Chondrocyte (in vitro differentiated cells): Measurements from ENCODE around the gene SREBF1. TPM values are rescaled to one million over a fixed set of nuclear protein-coding genes. Genes with fewer than 3 reads are reported as not detected.

Source experiments
- DNase-seq: peaks from one replicate; pipeline ENCODE4 v3.0.0; 2021; ENCODE audit warnings: mixed read lengths, low spot score
- H3K27ac Mint-ChIP-seq: one replicate; pipeline ENCODE4 v1.8.0; 2021; ENCODE audit warnings: mild to moderate bottlenecking, moderate library complexity, mixed read lengths; ENCODE audit not compliant: unreplicated experiment
- H3K27me3 Mint-ChIP-seq: 2 replicates; pipeline ENCODE4 v1.8.0; 2021; ENCODE audit warnings: low read depth, mixed read lengths
- H3K36me3 Mint-ChIP-seq: 2 replicates; pipeline ENCODE4 v1.8.0; 2021; ENCODE audit warnings: low read depth, mixed read lengths
- H3K4me1 Mint-ChIP-seq: 2 replicates; pipeline ENCODE4 v1.8.0; 2021; ENCODE audit warnings: low read depth, mild to moderate bottlenecking, mixed read lengths
- H3K4me3 Mint-ChIP-seq: one replicate; pipeline ENCODE4 v1.8.0; 2021; ENCODE audit warnings: mild to moderate bottlenecking, moderate library complexity, mixed read lengths; ENCODE audit not compliant: unreplicated experiment
- H3K9me3 Mint-ChIP-seq: 2 replicates; pipeline ENCODE4 v1.8.0; 2021; ENCODE audit warnings: low read depth, mixed read lengths
- total RNA-seq: library from RNA; stranded (reverse); gene quantifications from 3 replicates; pipeline ENCODE4 v1.2.1, GENCODE V29; 2021
- TF ChIP-seq, protein P1 (sequence below): fragments of 200-600 bp; sonication (generic); IDR thresholded peaks from 2 replicates; pipeline ENCODE4 v1.5.0; 2021; ENCODE audit warnings: antibody characterized with exemption, mild to moderate bottlenecking, moderate library complexity

Gene SREBF1
- total RNA-seq, 1 donor from 2014 or later: 22.8 TPM

DNA sequence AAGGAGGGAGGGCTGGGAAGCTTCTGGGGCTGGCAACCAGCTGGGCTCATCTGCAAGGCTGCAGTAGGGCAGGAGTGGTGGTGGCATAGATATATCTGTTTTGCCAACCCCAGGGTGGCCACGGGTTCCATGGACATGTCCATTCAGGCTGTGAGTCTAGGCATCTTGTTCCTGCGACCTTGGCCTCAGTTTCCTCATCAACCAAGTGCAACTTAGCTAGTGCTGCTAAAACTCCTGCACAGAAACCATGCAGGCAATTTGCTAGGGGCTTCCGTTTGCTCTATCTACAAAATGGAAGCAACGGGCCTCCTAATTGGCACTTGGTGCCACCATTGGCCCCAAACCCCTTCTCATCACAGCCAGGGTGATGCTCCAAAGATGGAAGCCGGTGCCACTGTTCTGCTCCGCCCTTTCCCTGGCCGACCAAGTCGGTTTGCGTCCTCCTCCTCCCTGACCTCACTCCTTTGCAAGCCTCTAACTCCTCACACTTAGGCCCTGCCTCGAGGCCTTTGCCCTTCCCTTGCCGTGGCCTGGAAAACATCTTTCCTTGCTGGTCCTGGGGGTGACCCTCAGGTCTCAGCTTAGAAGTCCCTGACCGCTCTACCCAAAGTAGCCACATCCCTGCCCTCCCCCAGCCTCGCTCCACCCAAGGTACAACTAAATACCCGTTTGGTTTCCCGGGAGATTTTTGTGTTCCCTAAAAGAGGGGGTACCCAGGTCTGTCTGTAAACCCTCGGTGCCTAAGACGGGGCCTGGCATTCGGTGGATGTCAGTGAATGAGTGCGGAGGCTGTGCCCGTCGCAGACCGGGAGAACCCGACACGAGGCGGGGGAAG lies 1.2 kb downstream of the SREBF1 start:
- DNase-seq: no peak
- Mint-ChIP-seq H3K4me1 (peaks cover 46% of the 10 kb centered on the region), H3K27ac (peak overlapping the region; percentile 87), H3K4me3 (peak overlapping the region; percentile 82), H3K36me3 (no peaks in the 10 kb centered on the region), H3K27me3 (no peaks in the 10 kb centered on the region), H3K9me3 (no peaks in the 10 kb centered on the region)
- TF ChIP-seq, protein P1, sequence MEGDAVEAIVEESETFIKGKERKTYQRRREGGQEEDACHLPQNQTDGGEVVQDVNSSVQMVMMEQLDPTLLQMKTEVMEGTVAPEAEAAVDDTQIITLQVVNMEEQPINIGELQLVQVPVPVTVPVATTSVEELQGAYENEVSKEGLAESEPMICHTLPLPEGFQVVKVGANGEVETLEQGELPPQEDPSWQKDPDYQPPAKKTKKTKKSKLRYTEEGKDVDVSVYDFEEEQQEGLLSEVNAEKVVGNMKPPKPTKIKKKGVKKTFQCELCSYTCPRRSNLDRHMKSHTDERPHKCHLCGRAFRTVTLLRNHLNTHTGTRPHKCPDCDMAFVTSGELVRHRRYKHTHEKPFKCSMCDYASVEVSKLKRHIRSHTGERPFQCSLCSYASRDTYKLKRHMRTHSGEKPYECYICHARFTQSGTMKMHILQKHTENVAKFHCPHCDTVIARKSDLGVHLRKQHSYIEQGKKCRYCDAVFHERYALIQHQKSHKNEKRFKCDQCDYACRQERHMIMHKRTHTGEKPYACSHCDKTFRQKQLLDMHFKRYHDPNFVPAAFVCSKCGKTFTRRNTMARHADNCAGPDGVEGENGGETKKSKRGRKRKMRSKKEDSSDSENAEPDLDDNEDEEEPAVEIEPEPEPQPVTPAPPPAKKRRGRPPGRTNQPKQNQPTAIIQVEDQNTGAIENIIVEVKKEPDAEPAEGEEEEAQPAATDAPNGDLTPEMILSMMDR: no peak

DNA sequence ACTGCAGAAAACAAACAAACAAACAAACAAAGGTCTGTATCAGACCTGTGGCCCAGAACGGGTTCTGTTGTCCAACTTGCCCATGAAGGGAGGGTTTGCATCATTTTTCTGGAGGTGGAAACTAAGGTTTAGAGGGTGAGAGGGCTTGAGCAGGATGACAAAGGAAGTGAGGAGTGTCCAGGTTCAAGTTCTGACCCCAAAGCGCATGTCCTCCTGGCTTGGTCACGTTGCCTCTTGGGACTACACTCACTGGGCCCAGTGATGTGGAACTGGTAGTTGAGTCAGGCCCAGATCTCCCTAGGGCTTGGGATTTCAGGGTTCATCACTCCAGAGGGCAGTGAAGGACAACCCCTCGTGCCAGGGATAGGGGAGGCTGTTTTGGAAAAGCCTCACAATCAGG lies 1.8 kb downstream of the SREBF1 start:
- TF ChIP-seq, protein P1: no peak
- H3K9me3 Mint-ChIP-seq: no peaks in the 10 kb centered on the region
- H3K4me1 Mint-ChIP-seq: peaks cover 46% of the 10 kb centered on the region
- no peak for DNase-seq
- H3K27me3 Mint-ChIP-seq: no peaks in the 10 kb centered on the region
- H3K4me3 Mint-ChIP-seq: no peak overlapping the region
- H3K36me3 Mint-ChIP-seq: no peaks in the 10 kb centered on the region
- peak overlapping the region; percentile 17 for H3K27ac Mint-ChIP-seq

DNA sequence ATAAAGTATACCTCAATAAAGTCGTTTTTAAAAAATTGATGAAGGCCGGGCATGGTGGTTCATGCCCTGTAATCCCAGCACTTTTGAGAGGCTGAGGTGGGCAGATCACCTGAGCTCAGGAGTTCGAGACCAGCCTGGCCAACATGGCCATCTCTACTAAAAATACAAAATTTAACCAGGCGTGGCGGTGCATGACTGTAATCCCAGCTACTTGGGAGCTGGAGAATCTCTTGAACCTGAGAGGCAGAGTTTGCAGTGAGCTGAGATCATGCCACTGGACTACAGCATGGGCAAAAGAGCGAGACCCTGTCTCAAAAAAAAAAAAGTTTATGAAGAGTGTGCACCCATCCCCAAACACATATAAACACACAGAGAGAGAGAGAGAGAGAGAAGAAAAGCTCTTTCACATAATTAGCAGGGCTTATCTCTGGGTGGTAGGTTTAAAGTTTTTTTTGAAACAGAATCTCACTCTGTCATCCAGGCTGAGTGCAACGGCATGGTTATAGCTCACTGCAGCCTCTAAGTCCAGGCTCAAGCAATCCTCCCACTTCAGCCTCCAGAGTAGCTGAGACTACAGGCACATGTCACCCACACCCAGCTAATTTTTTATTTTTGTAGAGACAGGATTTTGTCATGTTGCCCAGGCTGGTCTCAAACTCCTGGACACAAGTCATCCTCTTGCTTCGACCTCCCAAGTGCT lies 3.0 kb downstream of the SREBF1 start:
- no peaks in the 10 kb centered on the region for H3K27me3 Mint-ChIP-seq
- DNase-seq: no peak
- TF ChIP-seq, protein P1: no peak
- H3K9me3 Mint-ChIP-seq: no peaks in the 10 kb centered on the region
- no peak overlapping the region for H3K4me3 Mint-ChIP-seq
- peaks cover 37% of the 10 kb centered on the region for H3K4me1 Mint-ChIP-seq
- no peaks in the 10 kb centered on the region for H3K36me3 Mint-ChIP-seq
- no peak overlapping the region for H3K27ac Mint-ChIP-seq

DNA sequence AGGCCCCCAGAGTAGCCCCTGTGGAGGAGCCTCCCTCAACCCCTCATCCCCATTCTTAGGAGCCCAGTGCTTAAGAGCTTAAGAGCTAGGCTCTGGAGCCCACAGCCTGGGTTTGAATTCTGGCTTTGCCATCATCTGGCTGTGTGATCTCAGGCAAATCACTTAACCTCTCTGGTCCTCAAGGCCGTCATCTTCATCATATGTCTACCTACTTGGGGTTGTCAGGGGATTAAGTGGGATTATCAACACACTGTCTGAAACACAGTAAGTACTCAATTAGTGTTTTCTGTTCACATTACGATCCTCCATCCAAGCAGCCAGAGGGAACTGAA lies 4.8 kb downstream of the SREBF1 start:
- Mint-ChIP-seq H3K36me3 (no peaks in the 10 kb centered on the region), H3K4me1 (peaks cover 19% of the 10 kb centered on the region), H3K27ac (no peak overlapping the region), H3K4me3 (no peak overlapping the region), H3K9me3 (no peaks in the 10 kb centered on the region), H3K27me3 (no peaks in the 10 kb centered on the region)
- TF ChIP-seq, protein P1: no peak
- DNase-seq: no peak

DNA sequence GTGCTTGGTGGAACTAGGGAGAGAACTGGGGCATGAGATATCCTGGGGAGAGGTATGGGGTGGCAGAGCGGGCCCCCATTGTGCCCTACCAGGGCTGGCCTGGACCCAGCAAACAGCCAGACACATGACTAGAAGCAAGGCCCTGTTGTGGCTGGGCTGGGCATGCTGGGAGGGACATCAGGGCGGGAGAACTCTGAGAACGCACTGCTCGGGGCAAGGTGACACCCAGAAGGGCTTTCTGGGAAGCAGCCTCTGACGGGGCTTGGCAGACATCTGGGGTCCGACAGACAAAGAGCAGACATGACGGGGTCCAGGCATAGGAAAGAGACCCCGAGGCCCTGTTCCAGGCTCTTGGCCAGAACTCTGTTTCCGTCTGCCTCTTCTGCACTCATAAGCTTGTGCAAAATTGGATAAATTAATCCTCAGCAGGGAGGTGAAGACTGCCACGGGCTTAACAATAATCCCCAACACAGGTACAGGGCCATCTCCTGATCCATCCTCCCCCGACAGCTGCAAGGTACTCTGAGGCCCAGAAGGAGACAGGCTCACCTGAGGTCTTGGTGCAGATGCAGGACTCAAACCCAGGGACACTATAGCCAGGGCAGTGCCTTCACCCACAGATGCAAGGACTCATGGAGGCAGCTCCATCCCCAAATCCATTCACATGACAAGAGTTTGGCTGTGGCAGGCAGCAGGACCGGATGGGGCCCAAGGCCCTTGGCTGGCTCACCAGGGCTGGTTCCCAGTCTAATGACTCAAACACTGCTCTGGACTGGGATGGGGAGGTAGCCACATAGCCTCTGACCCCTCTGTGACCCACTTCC lies 5.4 kb downstream of the SREBF1 start:
- H3K36me3 Mint-ChIP-seq: no peaks in the 10 kb centered on the region
- peaks cover 17% of the 10 kb centered on the region for H3K4me1 Mint-ChIP-seq
- no peak overlapping the region for H3K4me3 Mint-ChIP-seq
- no peak for DNase-seq
- H3K9me3 Mint-ChIP-seq: no peaks in the 10 kb centered on the region
- TF ChIP-seq, protein P1: no peak
- no peaks in the 10 kb centered on the region for H3K27me3 Mint-ChIP-seq
- H3K27ac Mint-ChIP-seq: no peak overlapping the region
